ENCODE data around the gene LPCAT3.

LPCAT3 gene

GRCh38 chr12:6957151-6957701 lies 61.0 kb downstream of the LPCAT3 start:
- H3K27ac ChIP-seq (ENCODE audit: low read length): no peak overlapping the region
- H3K27me3 ChIP-seq (ENCODE audit: low read depth, low read length): no peaks in the 10 kb centered on the region
- H3K9me3 ChIP-seq (ENCODE audit: control insufficient read depth in 1 of 2, low read length in 2 of 2): no peaks in the 10 kb centered on the region
- no peaks in the 10 kb centered on the region for H3K36me3 ChIP-seq (ENCODE audit: control insufficient read depth in 1 of 2, insufficient read depth in 2 of 2, low read length in 2 of 2)
- no peak overlapping the region for H3K4me3 ChIP-seq (ENCODE audit: low read depth in 1 of 2, low read length in 2 of 2)
- peaks cover 14 to 35% of the 10 kb centered on the region in 2 donors for H3K4me1 ChIP-seq (ENCODE audit: control insufficient read depth in 1 of 2, insufficient read depth in 2 of 2, low read length in 2 of 2)

- H3K4me1 ChIP-seq (ENCODE audit: control insufficient read depth in 1 of 2, insufficient read depth in 2 of 2, low read length in 2 of 2): peaks cover 8 to 25% of the 10 kb centered on the region in 2 donors
- no peaks in the 10 kb centered on the region for H3K9me3 ChIP-seq (ENCODE audit: control insufficient read depth in 1 of 2, low read length in 2 of 2)
- H3K27me3 ChIP-seq (ENCODE audit: low read depth, low read length): no peaks in the 10 kb centered on the region
- no peak overlapping the region for H3K4me3 ChIP-seq (ENCODE audit: low read depth in 1 of 2, low read length in 2 of 2)
- no peak overlapping the region for H3K27ac ChIP-seq (ENCODE audit: low read length)
- H3K36me3 ChIP-seq (ENCODE audit: control insufficient read depth in 1 of 2, insufficient read depth in 2 of 2, low read length in 2 of 2): no peaks in the 10 kb centered on the region
Measured at GRCh38 chr12:6956021-6956727, 62.1 kb downstream of the LPCAT3 start.

- no peak overlapping the region for H3K4me3 ChIP-seq (ENCODE audit: low read depth in 1 of 2, low read length in 2 of 2)
- peaks cover 4 to 16% of the 10 kb centered on the region in 2 donors for H3K4me1 ChIP-seq (ENCODE audit: control insufficient read depth in 1 of 2, insufficient read depth in 2 of 2, low read length in 2 of 2)
- no peaks in the 10 kb centered on the region for H3K9me3 ChIP-seq (ENCODE audit: control insufficient read depth in 1 of 2, low read length in 2 of 2)
- no peaks in the 10 kb centered on the region for H3K27me3 ChIP-seq (ENCODE audit: low read depth, low read length)
- no peaks in the 10 kb centered on the region for H3K36me3 ChIP-seq (ENCODE audit: control insufficient read depth in 1 of 2, insufficient read depth in 2 of 2, low read length in 2 of 2)
- no peak overlapping the region for H3K27ac ChIP-seq (ENCODE audit: low read length)
Measured at GRCh38 chr12:6955108-6956020, 62.9 kb downstream of the LPCAT3 start.

DNA sequence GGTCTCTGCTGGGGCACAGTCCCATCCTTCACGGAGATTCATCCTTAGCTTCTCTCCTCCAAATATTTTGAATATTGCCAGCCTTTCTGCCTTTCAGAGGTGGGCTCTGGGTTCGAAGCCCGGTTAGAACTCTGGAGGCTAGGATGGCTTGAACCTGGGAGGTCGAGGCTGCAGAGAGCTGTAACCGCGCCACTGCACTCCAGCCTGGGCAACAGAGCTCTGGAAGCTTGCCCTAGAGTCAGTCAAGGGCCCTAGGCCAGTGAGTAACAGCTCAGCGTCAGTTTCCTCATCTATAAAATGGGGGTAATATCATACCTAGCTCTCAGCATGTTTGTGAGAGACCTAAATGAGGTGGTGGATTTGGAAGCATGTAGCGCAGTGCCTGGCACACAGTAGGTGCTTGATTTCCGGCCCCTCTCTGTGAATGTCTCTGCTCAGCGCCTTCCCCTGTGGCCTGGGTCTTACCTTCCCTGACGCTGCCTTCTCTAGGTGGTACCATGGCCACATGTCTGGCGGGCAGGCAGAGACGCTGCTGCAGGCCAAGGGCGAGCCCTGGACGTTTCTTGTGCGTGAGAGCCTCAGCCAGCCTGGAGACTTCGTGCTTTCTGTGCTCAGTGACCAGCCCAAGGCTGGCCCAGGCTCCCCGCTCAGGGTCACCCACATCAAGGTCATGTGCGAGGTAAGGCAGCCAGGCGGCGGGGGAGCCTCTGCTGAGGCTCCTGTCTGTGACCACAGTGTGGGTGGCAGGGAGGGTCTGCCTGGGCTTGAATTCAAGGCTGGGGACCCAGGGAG lies 63.8 kb downstream of the LPCAT3 start:
- no peaks in the 10 kb centered on the region for H3K9me3 ChIP-seq (ENCODE audit: control insufficient read depth in 1 of 2, low read length in 2 of 2)
- no peaks in the 10 kb centered on the region for H3K36me3 ChIP-seq (ENCODE audit: control insufficient read depth in 1 of 2, insufficient read depth in 2 of 2, low read length in 2 of 2)
- peak overlapping the region in 1 of 2 donors; percentile 60 for H3K4me3 ChIP-seq (ENCODE audit: low read depth in 1 of 2, low read length in 2 of 2)
- H3K27ac ChIP-seq (ENCODE audit: low read length): peak overlapping the region; percentile 60
- peaks cover 4 to 14% of the 10 kb centered on the region in 2 donors for H3K4me1 ChIP-seq (ENCODE audit: control insufficient read depth in 1 of 2, insufficient read depth in 2 of 2, low read length in 2 of 2)
- no peaks in the 10 kb centered on the region for H3K27me3 ChIP-seq (ENCODE audit: low read depth, low read length)

DNA sequence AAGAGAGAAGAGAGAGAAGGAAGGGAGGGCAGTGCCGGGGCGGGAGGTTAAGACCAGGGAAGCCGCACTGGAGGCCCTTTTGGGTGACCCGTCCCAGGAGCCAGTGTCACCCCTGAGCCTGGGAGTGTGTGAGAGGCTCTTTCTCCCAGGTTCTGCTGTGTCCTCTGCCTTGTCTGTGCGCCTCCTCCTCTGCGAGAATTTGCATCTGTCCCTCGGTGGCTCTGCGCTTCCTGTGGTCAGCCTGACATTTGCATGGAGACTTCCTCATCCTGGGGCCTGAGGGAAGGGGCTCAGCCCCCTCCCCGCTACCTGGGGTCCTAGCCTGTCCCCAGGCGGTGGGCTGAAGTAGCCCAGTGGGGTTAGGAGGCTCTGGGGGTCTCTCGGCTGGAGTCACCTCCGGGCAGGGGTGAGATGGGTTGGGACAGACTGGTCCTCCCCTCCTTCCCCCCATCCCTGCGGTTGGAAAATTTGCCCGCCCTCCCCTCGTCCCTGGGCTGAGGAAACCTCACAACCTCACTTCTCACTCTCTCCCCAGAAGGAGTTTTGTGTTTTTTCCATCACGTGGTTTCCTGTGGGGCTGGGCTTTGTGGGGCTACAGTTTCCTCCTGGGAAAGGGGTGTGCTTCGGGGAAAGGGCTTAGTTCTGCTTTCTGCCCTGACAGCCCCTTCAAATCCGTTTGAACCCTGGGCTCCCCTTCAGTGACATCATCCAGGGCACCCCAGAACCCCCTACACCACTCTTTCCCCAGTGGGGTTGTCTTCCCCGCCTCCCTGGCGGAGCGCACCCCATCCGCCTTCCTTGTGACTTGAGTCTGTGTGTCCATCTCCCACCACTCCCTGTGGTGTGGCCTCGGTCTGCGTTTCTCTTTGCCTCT lies 64.6 kb downstream of the LPCAT3 start:
- no peaks in the 10 kb centered on the region for H3K27me3 ChIP-seq (ENCODE audit: low read depth, low read length)
- peaks cover 2 to 14% of the 10 kb centered on the region in 2 donors for H3K4me1 ChIP-seq (ENCODE audit: control insufficient read depth in 1 of 2, insufficient read depth in 2 of 2, low read length in 2 of 2)
- no peaks in the 10 kb centered on the region for H3K9me3 ChIP-seq (ENCODE audit: control insufficient read depth in 1 of 2, low read length in 2 of 2)
- peak overlapping the region; percentile 60 for H3K27ac ChIP-seq (ENCODE audit: low read length)
- no peaks in the 10 kb centered on the region for H3K36me3 ChIP-seq (ENCODE audit: control insufficient read depth in 1 of 2, insufficient read depth in 2 of 2, low read length in 2 of 2)
- H3K4me3 ChIP-seq (ENCODE audit: low read depth in 1 of 2, low read length in 2 of 2): peak overlapping the region; percentile 42 to 60

DNA sequence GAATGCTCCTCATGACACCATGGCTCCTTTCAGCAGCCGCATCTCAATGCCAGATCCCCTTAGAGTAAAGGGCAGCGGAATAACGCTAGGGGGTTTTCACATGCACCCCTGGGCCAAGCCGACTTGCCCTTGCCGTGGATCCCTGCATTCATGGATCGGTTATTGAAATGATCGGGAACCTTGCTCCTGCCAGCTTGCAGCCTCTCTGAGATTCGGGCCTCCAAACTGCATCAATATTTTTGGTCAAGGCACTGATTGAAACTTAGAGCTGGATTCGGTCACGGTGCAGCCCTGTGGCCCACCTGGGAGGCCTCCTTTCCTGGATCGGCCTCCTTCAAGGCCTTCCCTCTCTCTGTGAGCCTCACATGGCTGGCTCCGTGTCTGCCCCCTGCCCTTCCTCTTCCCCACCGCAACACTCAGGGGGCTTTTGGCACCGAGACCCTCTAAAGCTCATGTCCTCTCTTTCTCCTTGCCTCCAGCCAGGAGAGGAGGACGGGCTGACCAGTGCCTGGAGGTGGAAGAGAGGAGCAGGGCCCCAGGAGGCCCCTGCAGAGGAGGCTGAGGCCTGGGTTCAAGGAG lies 65.3 kb downstream of the LPCAT3 start:
- peaks cover 0 to 12% of the 10 kb centered on the region in 2 donors for H3K4me1 ChIP-seq (ENCODE audit: control insufficient read depth in 1 of 2, insufficient read depth in 2 of 2, low read length in 2 of 2)
- no peaks in the 10 kb centered on the region for H3K36me3 ChIP-seq (ENCODE audit: control insufficient read depth in 1 of 2, insufficient read depth in 2 of 2, low read length in 2 of 2)
- peak overlapping the region; percentile 60 for H3K27ac ChIP-seq (ENCODE audit: low read length)
- H3K27me3 ChIP-seq (ENCODE audit: low read depth, low read length): no peaks in the 10 kb centered on the region
- no peaks in the 10 kb centered on the region for H3K9me3 ChIP-seq (ENCODE audit: control insufficient read depth in 1 of 2, low read length in 2 of 2)
- peak overlapping the region; percentile 42 to 60 for H3K4me3 ChIP-seq (ENCODE audit: low read depth in 1 of 2, low read length in 2 of 2)

- Histone ChIP-seq H3K4me3 (ENCODE audit: low read depth in 1 of 2, low read length in 2 of 2) (peak overlapping the region; percentile 42 to 60), H3K4me1 (ENCODE audit: control insufficient read depth in 1 of 2, insufficient read depth in 2 of 2, low read length in 2 of 2) (peaks cover 0 to 9% of the 10 kb centered on the region in 2 donors), H3K27ac (ENCODE audit: low read length) (peak overlapping the region; percentile 45)
Measured at GRCh38 chr12:6952121-6952862, 66.0 kb downstream of the LPCAT3 start.

DNA sequence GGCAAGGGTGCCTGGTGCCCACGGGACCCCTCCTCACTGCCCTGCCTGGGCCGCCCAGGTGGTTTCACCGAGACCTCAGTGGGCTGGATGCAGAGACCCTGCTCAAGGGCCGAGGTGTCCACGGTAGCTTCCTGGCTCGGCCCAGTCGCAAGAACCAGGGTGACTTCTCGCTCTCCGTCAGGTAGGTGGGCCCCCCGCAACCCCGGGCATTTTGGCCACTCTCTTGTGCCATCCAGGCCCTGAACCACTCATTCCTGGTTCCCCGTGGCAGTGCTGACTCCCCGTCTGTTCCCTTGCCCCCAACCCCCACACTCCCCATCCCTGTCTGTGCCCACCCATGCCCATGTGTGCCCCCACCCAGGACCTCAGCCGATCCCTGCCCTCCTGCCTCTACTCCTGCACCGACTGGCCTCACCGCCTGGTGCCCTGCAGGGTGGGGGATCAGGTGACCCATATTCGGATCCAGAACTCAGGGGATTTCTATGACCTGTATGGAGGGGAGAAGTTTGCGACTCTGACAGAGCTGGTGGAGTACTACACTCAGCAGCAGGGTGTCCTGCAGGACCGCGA lies 66.6 kb downstream of the LPCAT3 start:
- H3K36me3 ChIP-seq (ENCODE audit: control insufficient read depth in 1 of 2, insufficient read depth in 2 of 2, low read length in 2 of 2): peaks cover 0 to 3% of the 10 kb centered on the region in 2 donors
- peaks cover 5 to 9% of the 10 kb centered on the region in 2 donors for H3K4me1 ChIP-seq (ENCODE audit: control insufficient read depth in 1 of 2, insufficient read depth in 2 of 2, low read length in 2 of 2)
- H3K27me3 ChIP-seq (ENCODE audit: low read depth, low read length): no peaks in the 10 kb centered on the region
- H3K27ac ChIP-seq (ENCODE audit: low read length): peak overlapping the region; percentile 45
- peak overlapping the region; percentile 42 to 60 for H3K4me3 ChIP-seq (ENCODE audit: low read depth in 1 of 2, low read length in 2 of 2)
- no peaks in the 10 kb centered on the region for H3K9me3 ChIP-seq (ENCODE audit: control insufficient read depth in 1 of 2, low read length in 2 of 2)

More at GRCh38 chr12:6952121-6952862, 66.0 kb downstream of the LPCAT3 start:
- Histone ChIP-seq H3K36me3 (ENCODE audit: control insufficient read depth in 1 of 2, insufficient read depth in 2 of 2, low read length in 2 of 2) (no peaks in the 10 kb centered on the region), H3K27me3 (ENCODE audit: low read depth, low read length) (no peaks in the 10 kb centered on the region), H3K9me3 (ENCODE audit: control insufficient read depth in 1 of 2, low read length in 2 of 2) (no peaks in the 10 kb centered on the region)

GRCh38 chr12:6950811-6951540 lies 67.3 kb downstream of the LPCAT3 start, which contains the start of gene PTPN6:
PTPN6 (plus strand) TSS chr12:6951356; CDS start chr12:6951513, 157 bp downstream.
- Histone ChIP-seq H3K4me3 (ENCODE audit: low read depth in 1 of 2, low read length in 2 of 2) (peak within 1 kb of the TSS; percentile 42 to 60), H3K4me1 (ENCODE audit: control insufficient read depth in 1 of 2, insufficient read depth in 2 of 2, low read length in 2 of 2) (peaks cover 6 to 14% of the 10 kb centered on the region in 2 donors), H3K36me3 (ENCODE audit: control insufficient read depth in 1 of 2, insufficient read depth in 2 of 2, low read length in 2 of 2) (peaks cover 0 to 3% of the 10 kb centered on the region in 2 donors), H3K9me3 (ENCODE audit: control insufficient read depth in 1 of 2, low read length in 2 of 2) (no peaks in the 10 kb centered on the region), H3K27me3 (ENCODE audit: low read depth, low read length) (no peaks in the 10 kb centered on the region), H3K27ac (ENCODE audit: low read length) (peak within 1 kb of the TSS; percentile 45)
